Smooth muscle cell (in vitro differentiated cells): ENCODE data around the gene CNIH3. TPM values are rescaled to one million over a fixed set of nuclear protein-coding genes. Genes with fewer than 3 reads are reported as not detected.

Experiments
- DNase-seq: peaks from one replicate; lab custom pipeline; 2025; ENCODE audit not compliant: unreplicated experiment; lab: John Stamatoyannopoulos, UW
- H2AFZ ChIP-seq: fragments of 200-600 bp; sonication (generic); 2 replicates; pipeline ENCODE4 v1.6.0; 2016; ENCODE audit warnings: antibody characterized with exemption, low read depth, mild to moderate bottlenecking
- H3F3A ChIP-seq: fragments of 200-600 bp; sonication (generic); 2 replicates; pipeline ENCODE4 v1.6.0; 2017; ENCODE audit warnings: antibody characterized with exemption, low read depth
- H3K27ac ChIP-seq: fragments of 200-600 bp; sonication (generic); 2 replicates; pipeline ENCODE4 v1.5.1; 2016; ENCODE audit warnings: low read depth, mild to moderate bottlenecking
- H3K27me3 ChIP-seq: fragments of 200-600 bp; sonication (generic); 2 replicates; pipeline ENCODE4 v1.6.1; 2016; ENCODE audit warnings: low read depth, mild to moderate bottlenecking
- H3K36me3 ChIP-seq: fragments of 200-600 bp; sonication (generic); 2 replicates; pipeline ENCODE4 v1.5.1; 2016; ENCODE audit warnings: low read depth
- H3K4me1 ChIP-seq: fragments of 200-600 bp; sonication (generic); 2 replicates; pipeline ENCODE4 v1.5.1; 2016; ENCODE audit warnings: low read depth
- H3K4me2 ChIP-seq: fragments of 200-600 bp; sonication (generic); 2 replicates; pipeline ENCODE4 v1.6.0; 2016; ENCODE audit warnings: mild to moderate bottlenecking
- H3K4me3 ChIP-seq: fragments of 200-600 bp; sonication (generic); 2 replicates; pipeline ENCODE4 v1.5.1; 2016; ENCODE audit warnings: mild to moderate bottlenecking
- H3K79me2 ChIP-seq: fragments of 200-600 bp; sonication (generic); 2 replicates; pipeline ENCODE4 v1.6.0; 2016; ENCODE audit warnings: low read depth, mild to moderate bottlenecking
- H3K9ac ChIP-seq: fragments of 200-600 bp; sonication (generic); 2 replicates; pipeline ENCODE4 v1.6.0; 2016; ENCODE audit warnings: low read depth
- H3K9me3 ChIP-seq: fragments of 200-600 bp; sonication (generic); replicated peaks from 2 replicates; pipeline ENCODE4 v1.5.1; 2016; ENCODE audit warnings: low read depth
- H4K20me1 ChIP-seq: fragments of 200-600 bp; sonication (generic); 2 replicates; pipeline ENCODE4 v1.6.0; 2016; ENCODE audit warnings: low read depth
- CTCF ChIP-seq: fragments of 200-600 bp; sonication (generic); IDR thresholded peaks from 2 replicates; pipeline ENCODE4 v1.5.1; 2017; ENCODE audit warnings: borderline replicate concordance, mild to moderate bottlenecking, antibody characterized with exemption; ENCODE audit not compliant: insufficient read depth, poor library complexity, severe bottlenecking
- WGBS: methylation state at CpG from one replicate; pipeline ENCODE4 v1.1.7; 2016; ENCODE audit warnings: low lambda C conversion rate; 5-methylcytosine and 5-hydroxymethylcytosine counted together
- polyA plus RNA-seq: library from polyadenylated mRNA; unstranded; fragments of >200 nt; fragmentation: Nextera tagmentation; extraction: Ambion mirVana; gene quantifications from 2 replicates; pipeline ENCODE4 v1.2.1, GENCODE V29; 2016
- total RNA-seq: library from RNA; depleted of rRNA; stranded (reverse); fragments of >200 nt; gene quantifications from 2 replicates; pipeline ENCODE4 v1.2.3, GENCODE V29; 2014

CNIH3 gene
- total and polyA plus RNA-seq, 2 experiments from 2014 or later = 6.6 to 8.0 TPM

GRCh38 chr1:224696021-224696420 lies 79.9 kb downstream of the CNIH3 start:
- no peaks in the 10 kb centered on the region for H3F3A ChIP-seq
- H4K20me1 ChIP-seq = no peaks in the 10 kb centered on the region
- H3K27ac ChIP-seq = no peak overlapping the region
- H3K79me2 ChIP-seq = no peaks in the 10 kb centered on the region
- H3K27me3 ChIP-seq = no peaks in the 10 kb centered on the region
- no peak overlapping the region for H3K4me2 ChIP-seq
- TF ChIP-seq CTCF = no peak
- H2AFZ ChIP-seq = no peak overlapping the region
- H3K4me1 ChIP-seq = no peaks in the 10 kb centered on the region
- no peak overlapping the region for H3K9ac ChIP-seq
- DNase-seq = no peak
- no peaks in the 10 kb centered on the region for H3K9me3 ChIP-seq
- H3K36me3 ChIP-seq = no peaks in the 10 kb centered on the region
- WGBS = 97% methylated on average over 2 of the region's 2 CpGs
- H3K4me3 ChIP-seq = no peak overlapping the region

GRCh38 chr1:224696891-224697765 lies 81.0 kb downstream of the CNIH3 start:
- no peak overlapping the region for H3K4me2 ChIP-seq
- DNase-seq = no peak
- H3K27ac ChIP-seq = no peak overlapping the region
- no peak overlapping the region for H2AFZ ChIP-seq
- H3F3A ChIP-seq = no peaks in the 10 kb centered on the region
- H3K4me1 ChIP-seq = no peaks in the 10 kb centered on the region
- H3K9me3 ChIP-seq = no peaks in the 10 kb centered on the region
- no peak overlapping the region for H3K4me3 ChIP-seq
- no peaks in the 10 kb centered on the region for H3K27me3 ChIP-seq
- TF ChIP-seq CTCF = no peak
- no peaks in the 10 kb centered on the region for H3K79me2 ChIP-seq
- no peaks in the 10 kb centered on the region for H3K36me3 ChIP-seq
- no peak overlapping the region for H3K9ac ChIP-seq
- WGBS = 83% methylated on average over 14 of the region's 14 CpGs
- no peaks in the 10 kb centered on the region for H4K20me1 ChIP-seq

GRCh38 chr1:224698015-224698451 lies 81.9 kb downstream of the CNIH3 start:
- H4K20me1 ChIP-seq = no peaks in the 10 kb centered on the region
- no peak overlapping the region for H3K4me2 ChIP-seq
- no peak for DNase-seq
- H3K4me3 ChIP-seq = no peak overlapping the region
- no peaks in the 10 kb centered on the region for H3K27me3 ChIP-seq
- no peaks in the 10 kb centered on the region for H3K79me2 ChIP-seq
- H3K9ac ChIP-seq = no peak overlapping the region
- H2AFZ ChIP-seq = no peak overlapping the region
- WGBS = 65% methylated on average over 4 of the region's 4 CpGs
- H3K4me1 ChIP-seq = no peaks in the 10 kb centered on the region
- no peaks in the 10 kb centered on the region for H3K36me3 ChIP-seq
- no peak overlapping the region for H3K27ac ChIP-seq
- TF ChIP-seq CTCF = no peak
- H3K9me3 ChIP-seq = no peaks in the 10 kb centered on the region
- no peaks in the 10 kb centered on the region for H3F3A ChIP-seq
